NCI-H146 (cell line): ENCODE measurements around the gene KCND3.

Source experiments
- DNase-seq: peaks from one replicate; lab custom pipeline; 2025; lab: John Stamatoyannopoulos, UW

Gene KCND3

GRCh38 chr1:111989531-111990025 is at the start of gene KCND3:
Gene KCND3, minus strand, starts transcription at chr1:111989668.
- DNase-seq: peak; percentile 64

GRCh38 chr1:112034277-112034676 is 44.8 kb upstream of the KCND3 start:
- no peak for DNase-seq

GRCh38 chr1:112033439-112034120 is 44.1 kb upstream of the KCND3 start:
- DNase-seq: no peak

GRCh38 chr1:112030157-112030556 is 40.7 kb upstream of the KCND3 start:
- DNase-seq: no peak

GRCh38 chr1:112027696-112028095 is 38.2 kb upstream of the KCND3 start:
- peak; percentile 95 for DNase-seq

- peak; percentile 22 for DNase-seq
Observed at GRCh38 chr1:112026501-112026900, 37.0 kb upstream of the KCND3 start.

- DNase-seq: no peak
Observed at GRCh38 chr1:112026016-112026415, 36.5 kb upstream of the KCND3 start.

- DNase-seq: no peak
Observed at GRCh38 chr1:112021263-112021662, 31.8 kb upstream of the KCND3 start.

GRCh38 chr1:112017183-112017582 is 27.7 kb upstream of the KCND3 start:
- DNase-seq: no peak

GRCh38 chr1:112012823-112013222 is 23.4 kb upstream of the KCND3 start:
- no peak for DNase-seq

GRCh38 chr1:112011202-112011601 is 21.7 kb upstream of the KCND3 start:
- DNase-seq: no peak

- no peak for DNase-seq
Observed at GRCh38 chr1:112007169-112007568, 17.7 kb upstream of the KCND3 start.

- no peak for DNase-seq
Observed at GRCh38 chr1:112006416-112007025, 17.1 kb upstream of the KCND3 start.

- no peak for DNase-seq
Observed at GRCh38 chr1:112004076-112004475, 14.6 kb upstream of the KCND3 start.

- DNase-seq: peak; percentile 49
Observed at GRCh38 chr1:112002514-112002913, 13.0 kb upstream of the KCND3 start.

GRCh38 chr1:112001436-112001835 is 12.0 kb upstream of the KCND3 start:
- no peak for DNase-seq

GRCh38 chr1:112000048-112000447 is 10.6 kb upstream of the KCND3 start:
- DNase-seq: no peak

GRCh38 chr1:111998332-111998731 is 8.9 kb upstream of the KCND3 start:
- no peak for DNase-seq

GRCh38 chr1:111992476-111992875 is 3.0 kb upstream of the KCND3 start:
- no peak for DNase-seq

GRCh38 chr1:111990878-111991718 is 1.6 kb upstream of the KCND3 start:
- DNase-seq: peak; percentile 86

GRCh38 chr1:111990026-111990877 is 784 bp upstream of the KCND3 start:
- DNase-seq: peak; percentile 67
